ENCODE results near the gene CFAP74.

Gene CFAP74

GRCh38 chr1:2018217-2019171 lies 14.9 kb upstream of the CFAP74 start:
- no peak for DNase-seq

DNA sequence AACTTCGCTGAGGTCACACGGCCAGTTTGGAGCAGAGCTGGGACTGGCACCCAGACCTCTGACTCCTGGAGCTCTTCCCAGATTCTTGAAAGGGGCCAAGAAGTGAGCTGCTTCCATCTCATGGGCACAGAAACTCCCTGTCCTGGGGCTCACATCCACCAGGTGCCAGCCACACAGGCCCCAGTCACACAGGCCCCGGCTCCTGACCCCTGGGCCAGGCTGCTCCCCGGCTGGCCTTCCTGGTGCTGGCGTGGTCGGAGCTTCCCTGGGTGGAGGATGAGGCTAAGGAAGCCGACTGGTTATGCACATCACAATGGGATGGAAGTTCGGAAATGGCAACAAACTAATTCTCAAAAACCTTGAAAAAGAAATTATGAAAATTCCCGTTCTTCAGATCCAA lies 12.5 kb upstream of the CFAP74 start:
- DNase-seq: no peak

- DNase-seq: no peak
These were observed 11.5 kb upstream of the CFAP74 start for GRCh38 chr1:2014741-2015735.

DNA sequence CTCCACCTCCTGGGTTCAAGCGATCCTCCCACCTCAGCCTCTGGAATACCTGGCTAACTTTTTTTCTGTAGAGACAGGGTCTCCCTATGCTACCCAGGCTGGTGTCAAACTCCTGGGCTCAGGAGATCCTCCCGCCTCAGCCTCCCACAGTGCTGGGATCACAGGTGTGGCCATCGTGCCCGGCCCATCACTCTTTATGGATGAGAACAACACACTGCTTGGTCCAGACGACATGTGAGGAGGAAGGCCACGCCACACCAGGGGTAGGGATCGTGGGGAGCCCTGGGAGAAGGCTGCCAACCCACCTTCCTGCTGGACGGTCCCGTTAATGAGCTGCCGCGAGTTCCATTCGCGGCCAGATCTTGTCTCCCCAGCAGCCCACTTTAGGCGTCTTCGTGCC lies 10.6 kb upstream of the CFAP74 start:
- DNase-seq: no peak

GRCh38 chr1:2009101-2010053 lies 5.8 kb upstream of the CFAP74 start:
- no peak for DNase-seq

GRCh38 chr1:2004856-2005255 lies 1.3 kb upstream of the CFAP74 start:
- no peak for DNase-seq

GRCh38 chr1:2001773-2002411 lies 1.7 kb downstream of the CFAP74 start:
- no peak for DNase-seq

DNA sequence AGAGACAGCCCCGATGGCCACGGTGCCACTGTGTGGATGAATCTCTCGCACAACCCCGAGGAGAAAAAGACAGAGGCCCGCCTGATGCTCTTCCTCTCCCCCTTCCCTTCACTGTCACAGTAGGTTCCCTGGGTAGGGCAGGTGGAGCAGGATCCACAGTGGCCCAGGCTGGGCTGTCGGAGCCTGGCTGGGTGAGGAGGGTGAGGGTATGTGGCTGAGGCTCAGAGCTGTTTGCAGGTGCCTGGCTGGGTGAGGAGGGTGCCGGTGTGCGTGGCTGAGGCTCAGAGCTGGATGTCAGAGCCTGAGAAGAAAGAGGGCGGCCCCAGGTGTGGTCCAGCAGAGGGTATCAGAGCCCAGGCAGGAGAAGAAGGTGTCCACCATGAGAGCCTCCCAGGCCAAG lies 2.7 kb downstream of the CFAP74 start:
- DNase-seq: no peak

- no peak for DNase-seq
These were observed 3.2 kb downstream of the CFAP74 start for GRCh38 chr1:2000432-2000831.

DNA sequence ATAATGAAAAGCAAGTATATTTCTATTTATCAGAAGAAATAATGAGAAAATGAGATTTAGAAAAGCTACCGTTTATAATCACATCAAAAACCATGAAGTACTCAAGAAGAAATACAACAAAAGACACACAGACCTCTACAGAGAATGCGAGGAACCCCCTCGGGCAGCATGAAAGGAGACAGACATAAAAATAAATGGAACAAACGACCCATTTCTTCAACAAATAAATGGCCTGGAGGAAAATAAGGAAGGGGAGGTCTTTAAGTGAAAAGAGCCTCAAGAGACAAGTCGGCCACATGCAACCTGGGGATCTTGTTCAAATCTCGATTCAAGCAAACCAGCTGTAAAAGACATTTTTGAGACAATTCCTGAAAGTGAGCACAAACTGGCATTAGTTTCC lies 6.0 kb downstream of the CFAP74 start:
- DNase-seq: no peak

GRCh38 chr1:1996207-1996651 lies 7.4 kb downstream of the CFAP74 start:
- DNase-seq: no peak

DNA sequence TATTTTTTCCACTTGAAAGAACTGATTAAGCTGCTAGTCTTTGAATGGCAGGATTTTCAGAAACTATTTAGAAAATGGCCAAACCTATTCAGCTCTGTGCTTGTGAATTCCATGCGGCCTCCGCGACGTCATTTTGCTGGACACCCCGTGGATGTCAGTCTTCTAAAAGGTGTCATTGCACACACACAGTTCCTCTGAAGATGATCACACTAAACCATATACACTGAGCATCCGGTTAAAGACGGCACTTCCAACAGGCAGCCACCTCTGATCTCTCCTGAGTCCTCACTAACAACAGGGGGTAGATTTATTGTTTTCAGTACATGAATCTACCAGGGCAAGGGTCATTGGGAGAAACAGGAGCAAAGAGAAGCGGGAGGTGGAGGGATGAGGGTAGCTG lies 9.1 kb downstream of the CFAP74 start:
- no peak for DNase-seq

DNA sequence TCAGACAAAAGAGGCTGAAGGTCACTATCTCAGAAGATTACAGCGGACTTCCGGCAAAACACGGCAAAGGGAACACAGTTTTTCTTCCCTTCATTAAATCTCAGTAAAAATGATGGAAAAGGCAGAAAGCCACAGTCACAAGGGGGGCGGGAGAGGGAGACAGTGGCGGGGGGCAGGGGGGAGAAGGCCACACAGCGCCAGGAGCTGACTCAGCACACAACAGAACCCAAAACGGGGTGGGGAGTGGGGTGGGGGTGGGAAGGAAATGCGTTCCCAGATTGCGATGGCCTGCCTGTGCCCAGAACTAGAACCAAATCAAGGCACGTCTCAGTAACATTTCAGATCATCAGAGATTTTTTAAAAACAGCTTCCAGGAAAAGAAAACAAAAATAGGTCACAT lies 13.4 kb downstream of the CFAP74 start:
- DNase-seq: no peak

GRCh38 chr1:1989789-1990188 lies 13.8 kb downstream of the CFAP74 start:
- no peak for DNase-seq

DNA sequence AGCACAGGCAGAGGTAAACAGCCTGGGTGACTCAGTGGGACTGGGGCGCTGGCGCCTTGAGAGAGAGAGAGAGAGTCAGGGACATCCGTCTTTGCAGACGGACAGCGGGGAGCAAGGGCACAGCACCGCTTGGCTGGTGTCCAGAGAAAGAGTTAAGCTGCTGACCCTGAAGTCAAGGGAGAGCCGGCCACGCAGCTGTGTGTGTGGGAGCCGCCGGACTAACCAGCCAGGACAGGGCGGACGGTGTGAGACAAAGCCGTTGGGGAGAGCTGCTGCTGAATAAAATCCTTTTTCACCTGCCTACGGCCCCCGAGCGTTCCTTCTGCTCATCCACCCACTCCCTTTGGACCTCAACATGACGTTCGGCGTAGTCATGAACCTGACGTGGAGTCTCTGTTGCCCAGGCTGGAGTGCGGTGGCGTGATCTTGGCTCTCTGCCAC lies 14.5 kb downstream of the CFAP74 start:
- no peak for DNase-seq

DNA sequence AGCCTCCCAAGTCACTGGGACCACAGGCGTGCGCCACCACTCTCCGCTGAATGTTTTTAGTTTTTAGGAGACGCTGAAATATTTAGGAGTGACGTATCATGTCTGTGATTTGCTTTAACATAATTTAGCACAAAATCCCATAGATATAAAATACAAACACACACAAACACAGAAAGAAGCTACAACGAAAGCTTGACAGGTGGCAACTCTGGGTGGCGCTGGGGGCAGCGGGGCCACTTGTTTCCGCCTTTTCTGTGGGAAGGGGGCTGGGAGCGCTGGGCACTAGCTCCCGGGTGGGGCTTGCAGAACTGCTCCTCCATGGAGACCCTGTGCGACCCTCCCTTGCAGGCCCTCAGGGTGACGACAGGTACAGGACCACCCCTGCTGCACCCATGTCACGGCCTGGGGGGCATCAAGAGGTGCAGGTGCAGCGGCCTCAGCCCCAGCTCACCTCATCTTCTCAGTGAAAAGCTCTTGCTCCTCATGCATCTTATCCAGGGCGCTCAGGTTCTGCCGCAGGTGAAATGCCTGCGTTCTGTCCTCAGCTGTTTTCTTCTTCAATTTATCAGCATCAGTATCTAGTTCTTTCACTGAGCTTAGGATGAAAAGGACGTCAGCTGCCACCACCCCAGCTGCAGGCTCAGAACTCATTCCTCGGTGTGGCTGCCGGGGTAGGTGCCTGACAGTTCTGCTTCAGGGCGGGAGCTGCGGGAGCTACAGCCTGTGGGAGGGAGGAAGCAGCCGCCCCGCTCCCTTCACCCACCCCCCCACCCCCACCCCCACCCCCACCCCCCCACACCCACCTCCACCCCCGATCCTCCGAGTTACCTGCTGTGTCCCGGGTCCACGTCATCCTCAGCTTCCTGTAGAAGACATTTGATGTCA lies 15.3 kb downstream of the CFAP74 start:
- no peak for DNase-seq

GRCh38 chr1:1987142-1987510 lies 16.5 kb downstream of the CFAP74 start:
- DNase-seq: no peak

GRCh38 chr1:1986451-1987141 lies 17.0 kb downstream of the CFAP74 start:
- no peak for DNase-seq

- DNase-seq: no peak
These were observed 18.1 kb downstream of the CFAP74 start for GRCh38 chr1:1985375-1986050.

All from NCI-H187 treated with DMSO at 0.1 percent for 48 hours (cell line).